ENCODE results near the gene GRIK1.

DNA sequence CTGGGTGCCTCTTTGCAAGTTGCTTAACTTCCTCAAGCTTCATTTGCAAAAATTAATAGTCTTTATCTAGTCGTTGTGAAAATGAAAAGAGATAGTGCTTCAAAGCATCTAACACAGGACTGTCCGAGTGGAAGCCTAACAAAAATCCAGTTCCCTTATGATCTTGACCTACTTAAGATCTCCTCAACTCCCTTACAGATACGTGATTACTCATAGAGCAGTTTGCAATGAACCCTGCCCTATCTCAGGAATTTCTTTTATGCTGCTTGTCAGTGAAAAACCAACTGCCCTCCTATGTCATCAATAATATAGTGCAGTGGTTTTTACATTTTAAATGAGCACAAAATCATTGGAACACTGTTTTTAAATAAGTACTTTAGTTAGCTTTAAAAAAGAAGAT is 326.8 kb downstream of the GRIK1 start:
- TF ChIP-seq EZH2phosphoT487 (IDR thresholded peaks at IDR 0.05; ENCODE audit: insufficient read depth, low read depth) (no peak), EZH2 (IDR thresholded peaks at IDR 0.05; ENCODE audit: insufficient read depth, poor library complexity, severe bottlenecking) (no peak)
